NB4 (cell line): ENCODE data around the gene ING2.

ENCODE experiments used
- CTCF ChIP-seq: IDR thresholded peaks from one replicate; pipeline ENCODE4 v1.5.1; 2012; ENCODE audit warnings: low read depth, low read length
- MAX ChIP-seq: IDR thresholded peaks from 2 replicates; pipeline ENCODE4 v1.6.1; 2011; ENCODE audit warnings: low read depth, low read length
- MYC ChIP-seq: IDR thresholded peaks from 2 replicates; pipeline ENCODE4 v1.6.1; 2011; ENCODE audit warnings: low read depth, low read length
- POLR2A ChIP-seq: IDR thresholded peaks from 2 replicates; pipeline ENCODE4 v1.6.1; 2011; ENCODE audit warnings: mild to moderate bottlenecking; ENCODE audit not compliant: insufficient read length; ENCODE audit errors: extremely low read depth

GRCh38 chr4:183540410-183541009 lies 35.7 kb downstream of the ING2 start:
- TF ChIP-seq CTCF (no peak), POLR2A (no peak), MAX (no peak), MYC (no peak)
